ENCODE data around the gene MTHFSD. TPM values are rescaled to one million over a fixed set of nuclear protein-coding genes. Genes with fewer than 3 reads are reported as not detected.

MTHFSD gene
- total RNA-seq, 1 donor from 2014 or later: 27.7 TPM

- no peaks in the 10 kb centered on the region for H3K9me3 Mint-ChIP-seq (ENCODE audit: unreplicated experiment)
- peaks cover 8% of the 10 kb centered on the region for H3K36me3 Mint-ChIP-seq (ENCODE audit: unreplicated experiment)
- H3K27ac Mint-ChIP-seq (ENCODE audit: unreplicated experiment): no peak overlapping the region
- no peaks in the 10 kb centered on the region for H3K4me1 Mint-ChIP-seq (ENCODE audit: low read depth, unreplicated experiment)
- no peak overlapping the region for H3K4me3 Mint-ChIP-seq (ENCODE audit: unreplicated experiment)
- H3K27me3 Mint-ChIP-seq (ENCODE audit: unreplicated experiment): no peaks in the 10 kb centered on the region
- no peak for DNase-seq
- TF ChIP-seq CTCF (IDR thresholded peaks at IDR 0.05; ENCODE audit: partially characterized antibody, unreplicated experiment): no peak
Observed at GRCh38 chr16:86542756-86543750, 12.0 kb downstream of the MTHFSD start.

- no peak for DNase-seq
- TF ChIP-seq CTCF (IDR thresholded peaks at IDR 0.05; ENCODE audit: partially characterized antibody, unreplicated experiment): no peak
- Mint-ChIP-seq H3K27ac (ENCODE audit: unreplicated experiment) (no peak overlapping the region), H3K4me1 (ENCODE audit: low read depth, unreplicated experiment) (no peaks in the 10 kb centered on the region), H3K27me3 (ENCODE audit: unreplicated experiment) (no peaks in the 10 kb centered on the region), H3K4me3 (ENCODE audit: unreplicated experiment) (no peak overlapping the region), H3K36me3 (ENCODE audit: unreplicated experiment) (peaks cover 8% of the 10 kb centered on the region), H3K9me3 (ENCODE audit: unreplicated experiment) (no peaks in the 10 kb centered on the region)
Observed at GRCh38 chr16:86541560-86541959, 13.5 kb downstream of the MTHFSD start.

GRCh38 chr16:86540894-86541293 is 14.1 kb downstream of the MTHFSD start:
- Mint-ChIP-seq H3K36me3 (ENCODE audit: unreplicated experiment) (peaks cover 8% of the 10 kb centered on the region), H3K9me3 (ENCODE audit: unreplicated experiment) (no peaks in the 10 kb centered on the region), H3K4me1 (ENCODE audit: low read depth, unreplicated experiment) (no peaks in the 10 kb centered on the region), H3K27ac (ENCODE audit: unreplicated experiment) (no peak overlapping the region), H3K27me3 (ENCODE audit: unreplicated experiment) (no peaks in the 10 kb centered on the region), H3K4me3 (ENCODE audit: unreplicated experiment) (no peak overlapping the region)
- no peak for DNase-seq
- TF ChIP-seq CTCF (IDR thresholded peaks at IDR 0.05; ENCODE audit: partially characterized antibody, unreplicated experiment): no peak

- Mint-ChIP-seq H3K9me3 (ENCODE audit: unreplicated experiment) (no peaks in the 10 kb centered on the region), H3K4me3 (ENCODE audit: unreplicated experiment) (no peak overlapping the region), H3K4me1 (ENCODE audit: low read depth, unreplicated experiment) (no peaks in the 10 kb centered on the region), H3K27me3 (ENCODE audit: unreplicated experiment) (no peaks in the 10 kb centered on the region), H3K27ac (ENCODE audit: unreplicated experiment) (no peak overlapping the region), H3K36me3 (ENCODE audit: unreplicated experiment) (no peaks in the 10 kb centered on the region)
- no peak for TF ChIP-seq CTCF (IDR thresholded peaks at IDR 0.05; ENCODE audit: partially characterized antibody, unreplicated experiment)
- no peak for DNase-seq
Observed at GRCh38 chr16:86538196-86538780, 16.7 kb downstream of the MTHFSD start.

GRCh38 chr16:86537486-86537885 is 17.5 kb downstream of the MTHFSD start:
- TF ChIP-seq CTCF (IDR thresholded peaks at IDR 0.05; ENCODE audit: partially characterized antibody, unreplicated experiment): no peak
- Mint-ChIP-seq H3K27ac (ENCODE audit: unreplicated experiment) (no peak overlapping the region), H3K9me3 (ENCODE audit: unreplicated experiment) (no peaks in the 10 kb centered on the region), H3K27me3 (ENCODE audit: unreplicated experiment) (no peaks in the 10 kb centered on the region), H3K4me3 (ENCODE audit: unreplicated experiment) (no peak overlapping the region), H3K4me1 (ENCODE audit: low read depth, unreplicated experiment) (no peaks in the 10 kb centered on the region), H3K36me3 (ENCODE audit: unreplicated experiment) (no peaks in the 10 kb centered on the region)
- DNase-seq: no peak
